Heart left ventricle (tissue), 16 donors: ENCODE data around the gene KCTD15. TPM values are rescaled to one million over a fixed set of nuclear protein-coding genes. Genes with fewer than 3 reads are reported as not detected.
A peak's percentile ranks its signal among the peaks of the same experiment; 100 is the strongest.

ENCODE experiments used
- ATAC-seq, 4 donors: fragments of 200-7000 bp; cut with Tn5 transposase; one replicate each; pipeline ENCODE4 v1.9.1; 2020 to 2022; ENCODE audit warnings: moderate library complexity in 4 of 4, mild to moderate bottlenecking in 3 of 4, moderate number of reproducible peaks in 1 of 4
- DNase-seq, 5 donors: peaks; one replicate each; pipeline ENCODE4 v3.0.0-alpha.2; 2020
- H3K27ac ChIP-seq, 12 donors: fragments of 200-600 bp; sonication (generic) in 4 of 12; one replicate each; pipeline versions ENCODE4 v1.5.0 to v1.8.0; 2016 to 2022; ENCODE audit warnings: mild to moderate bottlenecking in 2 of 12
- H3K27me3 ChIP-seq, 9 donors: fragments of 200-600 bp; sonication (generic) in 2 of 9; one replicate each; pipeline versions ENCODE4 v1.5.1 to v1.8.0; 2016 to 2022; ENCODE audit warnings: mild to moderate bottlenecking in 3 of 9
- H3K36me3 ChIP-seq, 9 donors: fragments of 200-600 bp; sonication (generic) in 2 of 9; one replicate each; pipeline versions ENCODE4 v1.5.0 to v1.8.0; 2018 to 2022; ENCODE audit warnings: mild to moderate bottlenecking in 2 of 9
- H3K4me1 ChIP-seq, 12 donors: fragments of 200-600 bp; sonication (generic) in 4 of 12; one replicate each; pipeline versions ENCODE4 v1.5.0 to v1.8.0; 2016 to 2022; ENCODE audit warnings: mild to moderate bottlenecking in 3 of 12
- H3K4me3 ChIP-seq, 12 donors: fragments of 200-600 bp; sonication (generic) in 4 of 12; one replicate each; pipeline versions ENCODE4 v1.5.0 to v1.8.0; 2017 to 2022; ENCODE audit warnings: mild to moderate bottlenecking in 9 of 12, moderate library complexity in 4 of 12
- H3K9me3 ChIP-seq, 12 donors: fragments of 200-600 bp; sonication (generic) in 4 of 12; one replicate each; pipeline versions ENCODE4 v1.5.0 to v1.8.0; 2016 to 2022; ENCODE audit warnings: mild to moderate bottlenecking in 1 of 12
- POLR2A ChIP-seq, 2 donors: fragments of 450-650 bp; IDR thresholded peaks; one replicate each; pipeline ENCODE4 v1.6.1; 2017; ENCODE audit warnings: antibody characterized with exemption in 2 of 2, mild to moderate bottlenecking in 2 of 2, moderate library complexity in 2 of 2
- WGBS, 4 donors: extraction: QIAGEN DNeasy Blood & Tissue Kit in 2 of 4; methylation state at CpG; one replicate each; pipeline versions ENCODE4 v1.1.5 to v1.1.7; 2013 to 2018; 5-methylcytosine and 5-hydroxymethylcytosine counted together
- intact Hi-C, 10 donors: fragments of 100-400 bp; cut with DNase I; formaldehyde crosslinking; loops; one replicate each; pipeline versions ENCODE4 v1.11.1 to v1.14.2; 2022
- polyA plus RNA-seq, 2 donors: library from polyadenylated mRNA; stranded (reverse); fragments of 200-250 nt; gene quantifications; one replicate each; pipeline ENCODE4 v1.2.3, GENCODE V29; 2013
- total RNA-seq, 9 donors: library from RNA; depleted of rRNA in 2 of 9; stranded (reverse); fragments of >200 nt in 2 of 9; fragmentation: NEBNext Ultra II Directional in 3 of 9; extraction: Animal tissue kit (Norgen Biotek cat#: 25700) in 3 of 9; gene quantifications; one replicate each; pipeline versions ENCODE4 v1.1.0 to v1.2.4, GENCODE V29; 2016 to 2023
- TF ChIP-seq, protein P1 (sequence below), 12 donors: fragments of 200-600 bp; sonication (generic) in 4 of 12; IDR thresholded peaks; one replicate each; pipeline versions ENCODE4 v1.5.0 to v1.8.0; 2018 to 2022; ENCODE audit warnings: antibody characterized with exemption in 12 of 12, mild to moderate bottlenecking in 5 of 12
- donor health status: ischemic (EF 13 %, LVEDD 7.1; RV severe dilation, severe dysfunction).
- donor health status: healthy with polysubstance abuse.
- donor health status: DM: no; HTN: yes; CAD: no.
- donor health status: DM: no; HTN: no; CAD: no.
- donor health status: ischemic (EF 25% LVEDD 6.9; RV normal size, moderate dysfunction).
- donor health status: ischemic (EF 25% LVEDD 5.7; RV mildly dilated, moderate dysfunction).
- donor health status: healthy.
- donor health status: DM: yes; HTN: yes; CAD: no.
- donor health status: ischemic (EF 35%, LVEDD 5.7; RV mildly dilated, moderate dysfunction).
- donor health status: nonischemic (EF 11% LVEDD 7.7; RV severe dilation, severe dysfunction).
- donor health status: DM: yes; HTN: yes; CAD: no.
- donor health status: PGD.
- donor health status: ischemic (EF 29% LVEDD 5.4; RV normal size, mild dysfunction).
- donor health status: nonischemic (EF 23%, LVEDD 6.1; RV moderate dilation, normal function).

KCTD15 gene
- total and polyA plus RNA-seq, 11 donors, result 5.4 to 36.9 (median 9.8) TPM

DNA sequence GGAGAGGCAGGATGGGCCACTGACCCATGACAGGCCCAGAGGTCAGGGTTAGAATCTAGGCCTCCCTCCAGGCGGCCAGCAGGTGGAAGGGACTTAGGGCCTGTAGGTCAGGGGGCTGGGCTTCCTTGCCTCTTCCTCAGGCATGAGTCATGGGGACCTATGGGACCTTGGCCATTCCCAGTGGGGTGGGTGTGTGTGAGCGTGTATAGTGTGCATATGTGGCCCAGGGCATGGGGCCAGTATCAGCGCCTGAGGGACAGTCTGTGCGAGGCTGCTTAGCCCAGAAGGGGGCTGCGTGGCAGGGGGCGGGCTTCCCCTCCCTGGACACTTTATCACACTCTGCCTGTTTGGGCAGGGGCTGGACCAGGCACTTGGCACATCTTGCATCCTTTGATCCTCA lies 13.3 kb downstream of the KCTD15 start:
- no peaks in the 10 kb centered on the region for H3K9me3 ChIP-seq
- TF ChIP-seq, protein P1, sequence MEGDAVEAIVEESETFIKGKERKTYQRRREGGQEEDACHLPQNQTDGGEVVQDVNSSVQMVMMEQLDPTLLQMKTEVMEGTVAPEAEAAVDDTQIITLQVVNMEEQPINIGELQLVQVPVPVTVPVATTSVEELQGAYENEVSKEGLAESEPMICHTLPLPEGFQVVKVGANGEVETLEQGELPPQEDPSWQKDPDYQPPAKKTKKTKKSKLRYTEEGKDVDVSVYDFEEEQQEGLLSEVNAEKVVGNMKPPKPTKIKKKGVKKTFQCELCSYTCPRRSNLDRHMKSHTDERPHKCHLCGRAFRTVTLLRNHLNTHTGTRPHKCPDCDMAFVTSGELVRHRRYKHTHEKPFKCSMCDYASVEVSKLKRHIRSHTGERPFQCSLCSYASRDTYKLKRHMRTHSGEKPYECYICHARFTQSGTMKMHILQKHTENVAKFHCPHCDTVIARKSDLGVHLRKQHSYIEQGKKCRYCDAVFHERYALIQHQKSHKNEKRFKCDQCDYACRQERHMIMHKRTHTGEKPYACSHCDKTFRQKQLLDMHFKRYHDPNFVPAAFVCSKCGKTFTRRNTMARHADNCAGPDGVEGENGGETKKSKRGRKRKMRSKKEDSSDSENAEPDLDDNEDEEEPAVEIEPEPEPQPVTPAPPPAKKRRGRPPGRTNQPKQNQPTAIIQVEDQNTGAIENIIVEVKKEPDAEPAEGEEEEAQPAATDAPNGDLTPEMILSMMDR (IDR thresholded peaks at IDR 0.05), result no peak
- TF ChIP-seq POLR2A (IDR thresholded peaks at IDR 0.05), result no peak
- H3K4me3 ChIP-seq, result no peak overlapping the region
- WGBS, 4 donors, result 49 to 81% (median 79%) methylated on average over 6 of the region's 6 CpGs
- no peaks in the 10 kb centered on the region for H3K27me3 ChIP-seq
- H3K36me3 ChIP-seq, result peaks cover 0 to 76% (median 43%) of the 10 kb centered on the region in 9 donors
- ATAC-seq, result peak; percentile 46 to 73 (median 52)
- intact Hi-C loops, result no loop called here
- DNase-seq, result peak in 1 of 5 donors; percentile 59
- H3K4me1 ChIP-seq, result peaks cover 0 to 22% (median 10%) of the 10 kb centered on the region in 12 donors
- no peak overlapping the region for H3K27ac ChIP-seq

DNA sequence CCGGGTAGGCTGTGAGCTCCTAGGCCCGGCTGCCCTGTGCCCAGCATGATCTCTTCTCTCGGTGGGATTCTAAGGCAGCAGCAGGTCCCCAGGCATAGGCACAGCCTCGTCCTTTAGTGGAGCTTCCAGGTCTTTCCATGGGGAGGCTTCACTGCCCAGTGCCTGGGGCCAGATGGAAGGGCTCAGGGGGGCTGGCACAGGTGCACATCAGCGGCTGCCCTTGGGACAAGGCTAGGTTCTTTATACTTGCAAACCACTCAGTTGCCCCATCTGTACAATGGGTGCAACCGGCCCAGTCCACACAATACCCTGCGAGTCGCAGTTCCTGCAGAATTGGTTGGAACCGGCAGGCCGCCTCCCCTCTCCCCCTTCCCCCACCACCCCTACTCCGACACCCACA lies 14.2 kb downstream of the KCTD15 start:
- no peak overlapping the region for H3K4me3 ChIP-seq
- WGBS, 4 donors, result 97% methylated on average over 11 of the region's 11 CpGs
- TF ChIP-seq, protein P1 (IDR thresholded peaks at IDR 0.05), result no peak
- TF ChIP-seq POLR2A (IDR thresholded peaks at IDR 0.05), result no peak
- intact Hi-C loops, result no loop called here
- ATAC-seq, result no peak
- H3K36me3 ChIP-seq, result peaks cover 0 to 70% (median 43%) of the 10 kb centered on the region in 9 donors
- DNase-seq, result no peak
- no peaks in the 10 kb centered on the region for H3K27me3 ChIP-seq
- H3K4me1 ChIP-seq, result peaks cover 0 to 18% (median 6%) of the 10 kb centered on the region in 12 donors
- H3K27ac ChIP-seq, result no peak overlapping the region
- no peaks in the 10 kb centered on the region for H3K9me3 ChIP-seq

DNA sequence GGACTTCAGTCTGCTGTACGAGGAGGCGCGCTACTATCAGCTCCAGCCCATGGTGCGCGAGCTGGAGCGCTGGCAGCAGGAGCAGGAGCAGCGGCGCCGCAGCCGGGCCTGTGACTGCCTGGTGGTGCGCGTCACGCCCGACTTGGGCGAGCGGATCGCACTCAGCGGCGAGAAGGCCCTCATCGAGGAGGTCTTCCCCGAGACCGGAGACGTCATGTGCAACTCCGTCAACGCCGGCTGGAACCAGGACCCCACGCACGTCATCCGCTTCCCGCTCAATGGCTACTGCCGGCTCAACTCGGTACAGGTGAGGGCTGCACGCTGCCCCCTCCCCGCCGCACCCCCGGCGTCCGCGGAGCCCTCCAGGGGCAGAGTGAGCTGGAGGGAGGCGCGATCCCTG lies 14.6 kb downstream of the KCTD15 start:
- H3K27me3 ChIP-seq, result no peaks in the 10 kb centered on the region
- H3K27ac ChIP-seq, result no peak overlapping the region
- H3K36me3 ChIP-seq, result peaks cover 0 to 70% (median 43%) of the 10 kb centered on the region in 9 donors
- no peak overlapping the region for H3K4me3 ChIP-seq
- intact Hi-C loops, result no loop called here
- DNase-seq, result peak in 1 of 5 donors; percentile 18
- no peaks in the 10 kb centered on the region for H3K9me3 ChIP-seq
- peaks cover 0 to 19% (median 4%) of the 10 kb centered on the region in 12 donors for H3K4me1 ChIP-seq
- 95 to 96% (median 96%) methylated on average over 38 to 41 of the region's 41 CpGs for WGBS, 4 donors
- TF ChIP-seq, protein P1 (IDR thresholded peaks at IDR 0.05), result no peak
- no peak for TF ChIP-seq POLR2A (IDR thresholded peaks at IDR 0.05)
- no peak for ATAC-seq

DNA sequence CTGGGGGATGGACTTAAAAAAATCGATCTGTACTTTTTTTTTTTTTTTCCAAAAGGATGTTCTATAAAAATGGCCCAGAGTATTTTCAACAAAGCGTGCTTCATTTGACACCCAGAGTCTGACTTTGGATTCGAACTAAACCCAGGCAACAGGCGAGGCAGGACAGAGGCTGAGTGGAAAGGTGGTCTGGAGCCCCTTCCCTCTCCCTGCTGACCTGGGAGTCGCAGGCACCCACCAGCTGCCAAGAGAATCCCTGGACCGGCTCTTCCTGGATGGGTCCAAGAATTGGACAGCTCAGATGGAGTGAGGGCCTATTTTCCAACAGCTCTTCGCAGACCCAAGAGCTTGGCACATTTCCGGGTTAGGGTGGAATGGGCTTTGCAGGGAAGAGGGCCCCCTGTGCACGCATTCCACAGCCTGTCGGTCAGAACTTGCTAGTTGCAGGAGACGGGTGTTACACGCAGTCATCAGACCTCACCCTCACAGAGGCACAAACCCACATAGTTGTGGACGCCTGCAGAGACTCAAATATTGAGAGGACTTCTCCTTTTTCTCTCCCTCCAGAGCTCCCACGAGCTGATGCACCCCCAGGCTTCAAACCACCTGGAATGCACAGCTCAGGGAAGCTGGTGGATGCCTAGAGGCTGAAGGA lies 15.2 kb downstream of the KCTD15 start:
- Histone ChIP-seq H3K4me1 (peaks cover 0 to 22% (median 7%) of the 10 kb centered on the region in 12 donors), H3K9me3 (no peaks in the 10 kb centered on the region), H3K36me3 (peaks cover 0 to 67% (median 43%) of the 10 kb centered on the region in 9 donors), H3K4me3 (no peak overlapping the region), H3K27me3 (no peaks in the 10 kb centered on the region), H3K27ac (no peak overlapping the region)
- no peak for DNase-seq
- TF ChIP-seq POLR2A (IDR thresholded peaks at IDR 0.05), result no peak
- TF ChIP-seq, protein P1 (IDR thresholded peaks at IDR 0.05), result no peak
- no peak for ATAC-seq
- intact Hi-C loops, result no loop called here
- 77 to 85% (median 80%) methylated on average over 13 to 14 of the region's 14 CpGs for WGBS, 4 donors
